ENCODE results near the gene OTOA.
"Not testable (repeated sequence)": the region's sequence is repeated elsewhere in the genome, so short reads cannot be mapped to it uniquely, and the experiment has no call there.

- not testable (repeated sequence) for TF ChIP-seq POLR2AphosphoS5, CTCF, POLR2A (IDR thresholded peaks at IDR 0.05)
Observed at GRCh38 chr16:21629616-21630539, 33.9 kb upstream of the OTOA start.

Data from stomach (tissue), 4 donors.